Liver (tissue), 9 donors: Measurements from ENCODE around the gene DEAF1. TPM values are rescaled to one million over a fixed set of nuclear protein-coding genes. Genes with fewer than 3 reads are reported as not detected.

Source experiments
- DNase-seq: peaks from one replicate; pipeline ENCODE4 v3.0.0-alpha.2; 2017; ENCODE audit warnings: low spot score
- H3K27ac ChIP-seq, 2 donors: one replicate each; pipeline ENCODE4 v1.7.0; 2013; ENCODE audit warnings: inconsistent platforms in 2 of 2, low read length in 2 of 2, control low read depth in 1 of 2, low read depth in 1 of 2, mild to moderate bottlenecking in 1 of 2
- H3K27me3 ChIP-seq, 4 donors: one replicate each; pipeline versions ENCODE4 v1.6.1 to v1.7.0; 2013; ENCODE audit warnings: low read length in 3 of 4, inconsistent platforms in 1 of 4, mild to moderate bottlenecking in 1 of 4, moderate library complexity in 1 of 4; ENCODE audit not compliant: control insufficient read depth in 4 of 4, insufficient read depth in 4 of 4
- H3K36me3 ChIP-seq, 4 donors: one replicate each; pipeline versions ENCODE4 v1.6.1 to v1.7.0; 2013; ENCODE audit warnings: low read length in 3 of 4, mild to moderate bottlenecking in 3 of 4, low read depth in 1 of 4, moderate library complexity in 1 of 4; ENCODE audit not compliant: control insufficient read depth in 4 of 4, insufficient read depth in 3 of 4
- H3K4me1 ChIP-seq, 4 donors: one replicate each; pipeline versions ENCODE4 v1.6.1 to v1.7.0; 2013; ENCODE audit warnings: low read length in 3 of 4, mild to moderate bottlenecking in 3 of 4, moderate library complexity in 1 of 4; ENCODE audit not compliant: control insufficient read depth in 4 of 4, insufficient read depth in 4 of 4
- H3K4me3 ChIP-seq, 3 donors: one replicate each; pipeline versions ENCODE4 v1.6.1 to v1.7.0; 2013; ENCODE audit warnings: low read length in 3 of 3, control low read depth in 1 of 3, low read depth in 1 of 3, mild to moderate bottlenecking in 1 of 3
- H3K9ac ChIP-seq, 2 donors: one replicate each; pipeline ENCODE4 v1.7.0; 2013; ENCODE audit warnings: low read length in 2 of 2, mild to moderate bottlenecking in 2 of 2, moderate library complexity in 2 of 2, control low read depth in 1 of 2, low read depth in 1 of 2
- H3K9me3 ChIP-seq, 4 donors: one replicate each; pipeline versions ENCODE4 v1.6.1 to v1.7.0; 2013; ENCODE audit warnings: low read length in 3 of 4; ENCODE audit not compliant: control insufficient read depth in 4 of 4
- EGR1 ChIP-seq, 2 donors: IDR thresholded peaks; 2 replicates each; pipeline ENCODE4 v1.6.1; 2016 to 2018; ENCODE audit warnings: antibody characterized with exemption in 2 of 2, low read depth in 2 of 2
- FOXA2 ChIP-seq: IDR thresholded peaks from 2 replicates; pipeline ENCODE4 v1.6.1; 2016; ENCODE audit warnings: antibody characterized with exemption
- GABPA ChIP-seq, 2 donors: IDR thresholded peaks in 1 of 2; conservative IDR thresholded peaks in 1 of 2; 2 replicates each; pipeline ENCODE4 v1.6.1; 2016; ENCODE audit warnings: antibody characterized with exemption in 2 of 2, mild to moderate bottlenecking in 1 of 2, moderate library complexity in 1 of 2
- JUND ChIP-seq, 2 donors: IDR thresholded peaks; 2 replicates each; pipeline ENCODE4 v1.6.1; 2016; ENCODE audit warnings: antibody characterized with exemption in 2 of 2
- RAD21 ChIP-seq, 2 donors: IDR thresholded peaks; 2 replicates each; pipeline ENCODE4 v1.6.1; 2016; ENCODE audit warnings: antibody characterized with exemption in 2 of 2, mild to moderate bottlenecking in 2 of 2
- RXRA ChIP-seq, 2 donors: IDR thresholded peaks; 2 replicates each; pipeline ENCODE4 v1.6.1; 2017 to 2018; ENCODE audit warnings: antibody characterized with exemption in 2 of 2, mild to moderate bottlenecking in 1 of 2
- SP1 ChIP-seq: IDR thresholded peaks from 2 replicates; pipeline ENCODE4 v1.6.1; 2018; ENCODE audit warnings: antibody characterized with exemption, mild to moderate bottlenecking
- TAF1 ChIP-seq: conservative IDR thresholded peaks from 2 replicates; pipeline ENCODE4 v1.6.1; 2016; ENCODE audit warnings: antibody characterized with exemption, mild to moderate bottlenecking
- YY1 ChIP-seq: IDR thresholded peaks from 2 replicates; pipeline ENCODE4 v1.6.1; 2016; ENCODE audit warnings: antibody characterized with exemption, mild to moderate bottlenecking
- WGBS: extraction: QIAGEN DNeasy Blood & Tissue Kit; methylation state at CpG from one replicate; pipeline ENCODE4 v1.1.7; 2013; 5-methylcytosine and 5-hydroxymethylcytosine counted together
- polyA plus RNA-seq, 2 donors: library from polyadenylated mRNA; stranded (reverse) in 1 of 2; unstranded in 1 of 2; fragments of 200-250 nt in 1 of 2; fragments of >200 nt in 1 of 2; fragmentation: Nextera tagmentation in 1 of 2; extraction: Ambion mirVana in 1 of 2; gene quantifications; one replicate each; pipeline versions ENCODE4 v1.2.1 to v1.2.3, GENCODE V29; 2013 to 2015
- total RNA-seq, 2 donors: library from RNA; depleted of rRNA; stranded (reverse); fragments of >200 nt; gene quantifications; one replicate each; pipeline ENCODE4 v1.2.3, GENCODE V29; 2014
- TF ChIP-seq, protein P1 (sequence below): IDR thresholded peaks from 2 replicates; pipeline ENCODE4 v1.6.1; 2016; ENCODE audit warnings: antibody characterized with exemption
- TF ChIP-seq, protein P2 (sequence below): fragments of 150-350 bp; IDR thresholded peaks from 2 replicates; pipeline ENCODE4 v1.5.1; 2017; ENCODE audit warnings: improper control_type of control experiment, low read depth, low read length; ENCODE audit not compliant: missing input control
- TF ChIP-seq, protein P3 (sequence below): IDR thresholded peaks from 2 replicates; pipeline ENCODE4 v1.6.1; 2016; ENCODE audit warnings: antibody characterized with exemption
- TF ChIP-seq, protein P4 (sequence below): IDR thresholded peaks from 2 replicates; pipeline ENCODE4 v1.6.1; 2016; ENCODE audit warnings: antibody characterized with exemption
- TF ChIP-seq, protein P5 (sequence below): IDR thresholded peaks from 2 replicates; pipeline ENCODE4 v1.6.1; 2016; ENCODE audit warnings: antibody characterized with exemption, mild to moderate bottlenecking
- donor health status: healthy.
- donor health status: healthy.
- donor health status: healthy.
- donor health status: healthy.
- donor health status: healthy.

DEAF1 gene
- total and polyA plus RNA-seq, 4 donors, result 7.0 to 11.4 (median 10.1) TPM

DNA sequence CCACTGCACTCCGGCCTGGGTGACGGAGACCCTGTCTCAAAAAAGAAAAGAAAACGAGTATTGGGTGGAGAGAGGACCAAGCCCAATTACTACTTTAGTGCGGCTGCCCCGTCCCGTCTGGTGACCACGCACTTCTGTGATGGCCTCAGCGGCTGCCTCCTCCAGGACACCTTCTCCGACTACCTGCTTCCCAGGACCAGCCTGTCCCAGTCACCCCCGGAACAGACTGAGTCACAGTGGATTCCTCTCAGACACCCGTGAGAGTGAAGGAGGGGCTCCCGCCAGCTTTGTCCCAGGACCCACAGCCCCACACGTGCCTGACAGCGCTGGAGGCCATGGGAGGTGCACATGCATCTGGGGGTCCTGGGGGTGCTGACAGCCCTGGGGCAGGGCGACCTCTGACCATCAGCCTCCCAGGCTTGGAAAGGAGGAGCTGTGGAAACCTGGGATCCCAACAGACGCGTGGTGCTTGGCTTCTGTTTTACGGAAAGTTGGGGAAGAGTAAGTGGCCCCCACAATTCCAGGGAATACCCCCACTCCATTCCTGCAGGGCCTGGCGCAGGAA, 53.1 kb downstream of the DEAF1 start:
- WGBS, result 97% methylated on average over 19 of the region's 19 CpGs
- H3K27me3 ChIP-seq, result no peaks in the 10 kb centered on the region
- H3K4me1 ChIP-seq, result peaks cover 3 to 18% (median 6%) of the 10 kb centered on the region in 4 donors
- H3K9ac ChIP-seq, result no peak overlapping the region
- peaks cover 0 to 8% (median 2%) of the 10 kb centered on the region in 4 donors for H3K36me3 ChIP-seq
- no peak for DNase-seq
- H3K27ac ChIP-seq, result no peak overlapping the region
- TF ChIP-seq, protein P1, sequence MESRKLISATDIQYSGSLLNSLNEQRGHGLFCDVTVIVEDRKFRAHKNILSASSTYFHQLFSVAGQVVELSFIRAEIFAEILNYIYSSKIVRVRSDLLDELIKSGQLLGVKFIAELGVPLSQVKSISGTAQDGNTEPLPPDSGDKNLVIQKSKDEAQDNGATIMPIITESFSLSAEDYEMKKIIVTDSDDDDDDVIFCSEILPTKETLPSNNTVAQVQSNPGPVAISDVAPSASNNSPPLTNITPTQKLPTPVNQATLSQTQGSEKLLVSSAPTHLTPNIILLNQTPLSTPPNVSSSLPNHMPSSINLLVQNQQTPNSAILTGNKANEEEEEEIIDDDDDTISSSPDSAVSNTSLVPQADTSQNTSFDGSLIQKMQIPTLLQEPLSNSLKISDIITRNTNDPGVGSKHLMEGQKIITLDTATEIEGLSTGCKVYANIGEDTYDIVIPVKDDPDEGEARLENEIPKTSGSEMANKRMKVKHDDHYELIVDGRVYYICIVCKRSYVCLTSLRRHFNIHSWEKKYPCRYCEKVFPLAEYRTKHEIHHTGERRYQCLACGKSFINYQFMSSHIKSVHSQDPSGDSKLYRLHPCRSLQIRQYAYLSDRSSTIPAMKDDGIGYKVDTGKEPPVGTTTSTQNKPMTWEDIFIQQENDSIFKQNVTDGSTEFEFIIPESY, result no peak
- TF ChIP-seq YY1 (no peak), EGR1 (IDR thresholded peaks at IDR 0.05; ENCODE audit: low read depth in 2 of 2) (no peak), SP1 (no peak), RAD21 (IDR thresholded peaks at IDR 0.05) (no peak), TAF1 (no peak), FOXA2 (no peak), RXRA (IDR thresholded peaks at IDR 0.05) (no peak), GABPA (IDR thresholded peaks at IDR 0.05 in 1 of 2, conservative IDR thresholded peaks at IDR 0.05 in 1 of 2) (no peak), JUND (IDR thresholded peaks at IDR 0.05) (no peak)
- TF ChIP-seq, protein P2, sequence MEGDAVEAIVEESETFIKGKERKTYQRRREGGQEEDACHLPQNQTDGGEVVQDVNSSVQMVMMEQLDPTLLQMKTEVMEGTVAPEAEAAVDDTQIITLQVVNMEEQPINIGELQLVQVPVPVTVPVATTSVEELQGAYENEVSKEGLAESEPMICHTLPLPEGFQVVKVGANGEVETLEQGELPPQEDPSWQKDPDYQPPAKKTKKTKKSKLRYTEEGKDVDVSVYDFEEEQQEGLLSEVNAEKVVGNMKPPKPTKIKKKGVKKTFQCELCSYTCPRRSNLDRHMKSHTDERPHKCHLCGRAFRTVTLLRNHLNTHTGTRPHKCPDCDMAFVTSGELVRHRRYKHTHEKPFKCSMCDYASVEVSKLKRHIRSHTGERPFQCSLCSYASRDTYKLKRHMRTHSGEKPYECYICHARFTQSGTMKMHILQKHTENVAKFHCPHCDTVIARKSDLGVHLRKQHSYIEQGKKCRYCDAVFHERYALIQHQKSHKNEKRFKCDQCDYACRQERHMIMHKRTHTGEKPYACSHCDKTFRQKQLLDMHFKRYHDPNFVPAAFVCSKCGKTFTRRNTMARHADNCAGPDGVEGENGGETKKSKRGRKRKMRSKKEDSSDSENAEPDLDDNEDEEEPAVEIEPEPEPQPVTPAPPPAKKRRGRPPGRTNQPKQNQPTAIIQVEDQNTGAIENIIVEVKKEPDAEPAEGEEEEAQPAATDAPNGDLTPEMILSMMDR, result no peak
- TF ChIP-seq, protein P3, sequence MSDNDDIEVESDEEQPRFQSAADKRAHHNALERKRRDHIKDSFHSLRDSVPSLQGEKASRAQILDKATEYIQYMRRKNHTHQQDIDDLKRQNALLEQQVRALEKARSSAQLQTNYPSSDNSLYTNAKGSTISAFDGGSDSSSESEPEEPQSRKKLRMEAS, result no peak
- TF ChIP-seq, protein P4, sequence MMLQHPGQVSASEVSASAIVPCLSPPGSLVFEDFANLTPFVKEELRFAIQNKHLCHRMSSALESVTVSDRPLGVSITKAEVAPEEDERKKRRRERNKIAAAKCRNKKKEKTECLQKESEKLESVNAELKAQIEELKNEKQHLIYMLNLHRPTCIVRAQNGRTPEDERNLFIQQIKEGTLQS, result no peak
- TF ChIP-seq, protein P5, sequence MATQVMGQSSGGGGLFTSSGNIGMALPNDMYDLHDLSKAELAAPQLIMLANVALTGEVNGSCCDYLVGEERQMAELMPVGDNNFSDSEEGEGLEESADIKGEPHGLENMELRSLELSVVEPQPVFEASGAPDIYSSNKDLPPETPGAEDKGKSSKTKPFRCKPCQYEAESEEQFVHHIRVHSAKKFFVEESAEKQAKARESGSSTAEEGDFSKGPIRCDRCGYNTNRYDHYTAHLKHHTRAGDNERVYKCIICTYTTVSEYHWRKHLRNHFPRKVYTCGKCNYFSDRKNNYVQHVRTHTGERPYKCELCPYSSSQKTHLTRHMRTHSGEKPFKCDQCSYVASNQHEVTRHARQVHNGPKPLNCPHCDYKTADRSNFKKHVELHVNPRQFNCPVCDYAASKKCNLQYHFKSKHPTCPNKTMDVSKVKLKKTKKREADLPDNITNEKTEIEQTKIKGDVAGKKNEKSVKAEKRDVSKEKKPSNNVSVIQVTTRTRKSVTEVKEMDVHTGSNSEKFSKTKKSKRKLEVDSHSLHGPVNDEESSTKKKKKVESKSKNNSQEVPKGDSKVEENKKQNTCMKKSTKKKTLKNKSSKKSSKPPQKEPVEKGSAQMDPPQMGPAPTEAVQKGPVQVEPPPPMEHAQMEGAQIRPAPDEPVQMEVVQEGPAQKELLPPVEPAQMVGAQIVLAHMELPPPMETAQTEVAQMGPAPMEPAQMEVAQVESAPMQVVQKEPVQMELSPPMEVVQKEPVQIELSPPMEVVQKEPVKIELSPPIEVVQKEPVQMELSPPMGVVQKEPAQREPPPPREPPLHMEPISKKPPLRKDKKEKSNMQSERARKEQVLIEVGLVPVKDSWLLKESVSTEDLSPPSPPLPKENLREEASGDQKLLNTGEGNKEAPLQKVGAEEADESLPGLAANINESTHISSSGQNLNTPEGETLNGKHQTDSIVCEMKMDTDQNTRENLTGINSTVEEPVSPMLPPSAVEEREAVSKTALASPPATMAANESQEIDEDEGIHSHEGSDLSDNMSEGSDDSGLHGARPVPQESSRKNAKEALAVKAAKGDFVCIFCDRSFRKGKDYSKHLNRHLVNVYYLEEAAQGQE, result no peak
- H3K9me3 ChIP-seq, result no peaks in the 10 kb centered on the region
- no peak overlapping the region for H3K4me3 ChIP-seq
